ENCODE results near the gene KCNAB1.

- TF ChIP-seq CTCF (IDR thresholded peaks at IDR 0.05; ENCODE audit: low read length) (no peak), EZH2 (optimal IDR thresholded peaks at IDR 0.05; ENCODE audit: low read depth, low read length) (no peak)
Observed at GRCh38 chr3:156488767-156489166, 368.4 kb downstream of the KCNAB1 start.
